ENCODE measurements around the gene CCDC12. TPM values are rescaled to one million over a fixed set of nuclear protein-coding genes. Genes with fewer than 3 reads are reported as not detected.
A peak's percentile ranks its signal among the peaks of the same experiment; 100 is the strongest.

The CCDC12 gene
- polyA plus RNA-seq: 57.3 TPM
- long read RNA-seq, donor 1, transcript CCDC12-211 (1 exons, 2,412 nt): major isoform, 5 of 24 reads
- long read RNA-seq, donor 1, partial matches to known transcripts: 15 of 24 reads
- long read RNA-seq, donor 1, other reads (novel, unspliced or antisense): 0 of 24 reads
- long read RNA-seq, donor 2, transcript CCDC12-211 (1 exons, 2,412 nt): major isoform, 9 of 77 reads
- long read RNA-seq, donor 2, partial matches to known transcripts: 58 of 77 reads
- long read RNA-seq, donor 2, other reads (novel, unspliced or antisense): 6 of 77 reads
- long read RNA-seq, donor 3: 0 reads
- long read RNA-seq, donor 4, partial matches to known transcripts: 0 of 1 reads
- long read RNA-seq, donor 4, other reads (novel, unspliced or antisense): 0 of 1 reads
- long read RNA-seq, donor 5, partial matches to known transcripts: 16 of 23 reads
- long read RNA-seq, donor 5, other reads (novel, unspliced or antisense): 0 of 23 reads
- long read RNA-seq, donor 6, transcript CCDC12-211 (1 exons, 2,412 nt): major isoform, 10 of 39 reads
- long read RNA-seq, donor 6, partial matches to known transcripts: 23 of 39 reads
- long read RNA-seq, donor 6, other reads (novel, unspliced or antisense): 0 of 39 reads
- long read RNA-seq, donor 7, partial matches to known transcripts: 15 of 21 reads
- long read RNA-seq, donor 7, other reads (novel, unspliced or antisense): 0 of 21 reads
- long read RNA-seq, donor 8, transcript CCDC12-211 (1 exons, 2,412 nt): major isoform, 14 of 58 reads
- long read RNA-seq, donor 8, partial matches to known transcripts: 43 of 58 reads
- long read RNA-seq, donor 8, other reads (novel, unspliced or antisense): 0 of 58 reads
- long read RNA-seq, donor 9, transcript CCDC12-211 (1 exons, 2,412 nt): major isoform, 7 of 33 reads
- long read RNA-seq, donor 9, partial matches to known transcripts: 24 of 33 reads
- long read RNA-seq, donor 9, other reads (novel, unspliced or antisense): 0 of 33 reads
- long read RNA-seq, donor 10, transcript CCDC12-211 (1 exons, 2,412 nt): major isoform, 11 of 59 reads
- long read RNA-seq, donor 10, partial matches to known transcripts: 39 of 59 reads
- long read RNA-seq, donor 10, other reads (novel, unspliced or antisense): 7 of 59 reads
- long read RNA-seq, donor 11, transcript CCDC12-211 (1 exons, 2,412 nt): major isoform, 6 of 30 reads
- long read RNA-seq, donor 11, partial matches to known transcripts: 18 of 30 reads
- long read RNA-seq, donor 11, other reads (novel, unspliced or antisense): 6 of 30 reads

DNA sequence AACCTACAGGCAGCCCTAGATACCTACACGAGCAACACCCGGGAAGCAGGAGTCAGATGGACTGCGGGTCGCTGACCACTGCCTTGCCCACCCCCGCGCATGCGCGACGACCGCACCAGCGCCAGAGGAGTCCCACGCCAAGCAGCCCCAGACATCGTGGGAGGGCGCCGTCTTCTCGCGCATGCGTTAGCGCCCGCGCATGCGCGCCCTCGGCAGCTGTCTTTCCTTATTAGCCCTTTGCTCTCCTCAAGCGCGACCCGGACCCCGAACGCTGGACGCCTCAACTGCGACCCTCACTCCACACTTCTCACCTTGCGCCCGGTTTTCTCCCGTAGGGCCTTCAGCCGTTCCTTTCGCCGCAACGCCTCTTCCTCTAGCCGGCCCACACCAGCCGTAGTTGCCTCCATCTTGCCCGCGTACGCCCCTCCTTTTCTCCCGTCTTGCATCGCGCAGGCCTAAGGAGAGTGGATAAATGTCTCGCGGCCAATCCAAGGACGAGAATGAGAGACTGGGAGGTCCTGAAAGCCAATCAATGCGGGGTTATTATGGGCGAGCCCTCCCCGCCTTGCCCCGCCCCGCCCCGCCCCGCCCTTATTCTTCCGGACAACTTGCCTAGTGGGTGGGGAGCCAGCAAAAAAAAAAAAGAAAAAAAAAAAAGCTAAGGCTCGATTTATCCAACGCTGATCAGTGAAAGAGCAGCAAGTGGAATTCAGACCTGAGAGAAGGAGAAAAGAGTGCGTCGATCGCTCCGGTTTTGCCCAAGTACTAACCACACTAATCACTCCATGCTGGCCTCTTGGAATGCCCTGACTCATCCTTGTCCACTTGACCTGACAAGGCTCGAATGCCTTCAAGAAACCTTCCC lies at the start of gene CCDC12:
CCDC12 (minus strand) TSS at position 420 of the 865 bp plus-strand sequence; CDS start at position 407, 13 bp downstream.
- H3K36me3 ChIP-seq (ENCODE audit: control insufficient read depth, insufficient read depth, low read length): peaks cover 3% of the 10 kb centered on the region
- no peaks in the 10 kb centered on the region for H3K9me3 ChIP-seq (ENCODE audit: control insufficient read depth, low read depth, low read length)
- DNase-seq: peak; percentile 98 to 99
- peak within 1 kb of the TSS; percentile 91 for H3K4me3 ChIP-seq (ENCODE audit: low read length)
- peaks cover 42% of the 10 kb centered on the region for H3K4me1 ChIP-seq (ENCODE audit: control insufficient read depth, insufficient read depth, low read length)
- no CpG with 5 or more reads among the region's 64 CpGs for WGBS (ENCODE audit: insufficient coverage, low lambda C conversion rate)
- peak within 1 kb of the TSS; percentile 93 for H3K27ac ChIP-seq (ENCODE audit: low read length)
- H3K27me3 ChIP-seq (ENCODE audit: control insufficient read depth, insufficient read depth, low read length): no peaks in the 10 kb centered on the region

DNA sequence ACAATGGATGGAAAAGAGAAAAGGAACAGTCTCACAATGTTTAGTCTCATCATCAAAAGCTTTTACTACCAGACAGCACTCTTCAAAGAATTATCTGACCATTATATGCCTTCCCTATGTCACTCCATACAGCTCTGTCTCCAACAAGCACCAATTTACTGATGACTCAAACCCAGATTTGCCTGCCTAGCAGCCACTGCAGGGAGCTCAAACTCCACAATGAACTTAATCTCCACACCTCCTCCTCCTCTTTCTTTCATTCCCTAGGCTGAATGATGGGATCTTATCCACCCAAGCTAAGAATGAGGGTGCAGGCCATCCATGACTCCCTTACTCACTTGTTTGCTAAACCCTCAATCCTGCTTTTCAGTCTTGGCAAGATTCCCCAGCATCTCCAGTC lies 48.4 kb upstream of the CCDC12 start:
- no peak for DNase-seq
- Histone ChIP-seq H3K27ac (ENCODE audit: low read length) (no peak overlapping the region), H3K4me3 (ENCODE audit: low read length) (no peak overlapping the region), H3K4me1 (ENCODE audit: control insufficient read depth, insufficient read depth, low read length) (no peaks in the 10 kb centered on the region), H3K36me3 (ENCODE audit: control insufficient read depth, insufficient read depth, low read length) (peaks cover 11% of the 10 kb centered on the region), H3K27me3 (ENCODE audit: control insufficient read depth, insufficient read depth, low read length) (no peaks in the 10 kb centered on the region), H3K9me3 (ENCODE audit: control insufficient read depth, low read depth, low read length) (no peaks in the 10 kb centered on the region)

DNA sequence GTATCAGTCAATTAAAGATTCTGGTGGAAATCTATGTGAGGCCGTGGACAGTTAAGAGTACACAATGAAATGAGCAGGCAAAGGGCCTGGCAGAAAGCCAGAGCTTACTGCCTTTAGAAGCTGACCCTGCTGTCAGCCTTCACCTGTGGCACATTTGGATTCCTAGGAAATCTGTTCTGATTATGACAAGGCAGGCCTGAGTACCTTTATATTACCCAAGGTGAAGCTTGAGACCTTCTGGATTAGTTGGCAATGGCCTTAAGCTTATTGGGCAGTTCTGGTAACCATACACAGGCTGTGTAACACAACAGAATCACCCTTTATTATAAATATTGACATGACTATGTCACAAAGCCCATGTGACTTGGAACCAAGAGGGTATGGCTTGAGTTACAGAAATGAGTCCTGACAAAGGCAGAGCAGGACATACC lies 46.1 kb upstream of the CCDC12 start:
- Histone ChIP-seq H3K27ac (ENCODE audit: low read length) (no peak overlapping the region), H3K4me3 (ENCODE audit: low read length) (no peak overlapping the region), H3K36me3 (ENCODE audit: control insufficient read depth, insufficient read depth, low read length) (peaks cover 25% of the 10 kb centered on the region), H3K9me3 (ENCODE audit: control insufficient read depth, low read depth, low read length) (no peaks in the 10 kb centered on the region), H3K4me1 (ENCODE audit: control insufficient read depth, insufficient read depth, low read length) (peaks cover 7% of the 10 kb centered on the region), H3K27me3 (ENCODE audit: control insufficient read depth, insufficient read depth, low read length) (no peaks in the 10 kb centered on the region)
- DNase-seq: no peak
- no CpG with 5 or more reads among the region's 1 CpG for WGBS (ENCODE audit: insufficient coverage, low lambda C conversion rate)

DNA sequence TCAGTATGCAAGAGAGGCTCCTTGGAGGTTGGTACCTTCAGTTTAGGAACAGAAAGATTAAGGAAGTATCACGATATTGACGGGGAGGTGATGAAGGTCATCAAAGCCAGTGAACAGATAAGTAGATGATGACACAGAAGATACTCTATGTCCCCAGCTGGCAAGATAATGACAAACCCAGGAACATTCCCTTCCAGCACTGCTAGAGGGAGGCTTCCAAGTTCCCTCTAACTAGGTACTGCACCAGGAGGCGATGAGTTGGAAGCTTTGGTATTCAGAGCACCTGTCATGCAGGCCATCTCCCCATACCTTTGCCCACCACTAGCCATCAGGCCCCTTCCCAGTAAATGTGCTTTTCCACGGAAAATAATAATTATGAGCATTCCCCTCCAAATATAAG lies 43.8 kb upstream of the CCDC12 start:
- Histone ChIP-seq H3K36me3 (ENCODE audit: control insufficient read depth, insufficient read depth, low read length) (peaks cover 40% of the 10 kb centered on the region), H3K4me1 (ENCODE audit: control insufficient read depth, insufficient read depth, low read length) (peaks cover 23% of the 10 kb centered on the region), H3K27ac (ENCODE audit: low read length) (no peak overlapping the region), H3K4me3 (ENCODE audit: low read length) (no peak overlapping the region), H3K27me3 (ENCODE audit: control insufficient read depth, insufficient read depth, low read length) (no peaks in the 10 kb centered on the region), H3K9me3 (ENCODE audit: control insufficient read depth, low read depth, low read length) (no peaks in the 10 kb centered on the region)
- WGBS (ENCODE audit: insufficient coverage, low lambda C conversion rate): 100% methylated on average over 1 of the region's 4 CpGs
- no peak for DNase-seq

DNA sequence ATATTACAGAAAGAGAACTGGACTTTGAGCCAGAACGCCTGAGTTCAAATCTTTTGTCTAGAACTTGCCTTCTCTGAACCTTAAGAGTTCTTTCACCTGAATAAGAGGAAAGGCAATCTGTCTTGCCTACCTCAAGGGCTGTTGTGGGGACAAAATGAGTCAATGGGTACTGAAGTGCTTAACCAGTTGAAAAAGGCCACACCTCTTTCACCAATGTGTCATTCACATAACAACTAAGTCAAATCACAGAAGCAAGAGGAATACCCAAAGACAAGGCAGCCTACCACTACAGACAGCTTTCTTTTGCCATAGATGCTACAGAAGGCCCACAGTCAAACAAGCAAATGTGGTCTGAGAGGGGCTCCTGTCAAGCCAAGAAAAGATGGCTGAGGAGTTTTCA lies 42.7 kb upstream of the CCDC12 start:
- no peak overlapping the region for H3K4me3 ChIP-seq (ENCODE audit: low read length)
- H3K27me3 ChIP-seq (ENCODE audit: control insufficient read depth, insufficient read depth, low read length): no peaks in the 10 kb centered on the region
- no peaks in the 10 kb centered on the region for H3K9me3 ChIP-seq (ENCODE audit: control insufficient read depth, low read depth, low read length)
- H3K27ac ChIP-seq (ENCODE audit: low read length): no peak overlapping the region
- no peak for DNase-seq
- WGBS (ENCODE audit: insufficient coverage, low lambda C conversion rate): no CpG with 5 or more reads among the region's 1 CpG
- peaks cover 25% of the 10 kb centered on the region for H3K4me1 ChIP-seq (ENCODE audit: control insufficient read depth, insufficient read depth, low read length)
- H3K36me3 ChIP-seq (ENCODE audit: control insufficient read depth, insufficient read depth, low read length): peaks cover 45% of the 10 kb centered on the region

DNA sequence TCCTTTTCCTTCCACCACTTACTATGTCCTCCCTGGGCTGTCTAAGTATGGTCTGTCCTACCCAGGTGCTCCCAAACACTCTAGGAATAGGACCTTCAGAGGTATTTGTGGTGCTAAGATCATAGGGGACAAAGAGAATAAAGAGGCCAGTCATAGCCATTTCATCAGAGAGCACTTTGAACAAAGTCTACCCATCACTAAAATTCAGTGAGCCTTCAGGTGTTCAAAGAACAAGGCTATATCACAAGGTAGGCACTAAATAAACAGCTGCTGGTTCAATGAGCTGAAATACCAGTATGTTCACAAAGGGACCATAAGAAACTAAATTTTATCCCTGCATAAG lies 41.7 kb upstream of the CCDC12 start:
- H3K4me3 ChIP-seq (ENCODE audit: low read length): no peak overlapping the region
- H3K9me3 ChIP-seq (ENCODE audit: control insufficient read depth, low read depth, low read length): no peaks in the 10 kb centered on the region
- H3K36me3 ChIP-seq (ENCODE audit: control insufficient read depth, insufficient read depth, low read length): peaks cover 48% of the 10 kb centered on the region
- H3K27ac ChIP-seq (ENCODE audit: low read length): peak overlapping the region; percentile 17
- DNase-seq: no peak
- peaks cover 25% of the 10 kb centered on the region for H3K4me1 ChIP-seq (ENCODE audit: control insufficient read depth, insufficient read depth, low read length)
- no peaks in the 10 kb centered on the region for H3K27me3 ChIP-seq (ENCODE audit: control insufficient read depth, insufficient read depth, low read length)

DNA sequence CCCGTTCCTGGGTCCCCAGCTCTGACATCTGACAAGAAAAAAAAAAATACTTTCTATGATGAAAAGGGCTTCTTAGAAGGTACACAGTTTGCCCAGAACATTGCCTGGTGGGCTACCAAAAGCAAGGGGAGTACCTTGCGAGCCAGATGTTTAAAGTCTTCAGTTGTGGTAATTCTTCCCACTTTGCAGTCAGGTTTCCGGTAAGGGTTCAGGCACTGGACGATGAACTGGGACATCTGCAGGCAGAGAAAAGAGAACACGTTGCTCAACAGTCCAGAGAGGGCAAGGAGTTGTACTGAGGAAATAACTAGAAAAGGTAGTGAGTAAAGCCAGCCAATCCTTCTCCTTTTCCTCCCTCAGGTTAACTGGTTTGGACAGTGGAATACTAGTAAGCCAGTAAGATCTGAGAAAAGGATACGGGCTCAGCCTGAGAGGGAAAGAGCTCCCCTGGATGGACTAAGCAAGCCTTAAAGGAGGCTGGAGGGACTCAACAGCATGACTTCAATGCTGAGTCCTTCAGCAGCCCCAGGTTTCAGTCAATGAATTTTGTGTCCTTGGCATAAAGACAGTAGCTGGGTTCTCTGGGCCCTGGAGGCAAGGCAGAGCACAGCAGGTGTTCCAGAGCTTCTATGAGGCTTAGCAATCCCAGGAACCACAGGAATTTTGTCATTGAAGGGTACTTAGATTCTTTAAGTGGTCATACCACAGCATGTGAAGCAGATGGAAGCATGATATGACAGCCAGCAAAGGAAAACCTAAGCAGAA lies 41.1 kb upstream of the CCDC12 start:
- no CpG with 5 or more reads among the region's 6 CpGs for WGBS (ENCODE audit: insufficient coverage, low lambda C conversion rate)
- peaks cover 48% of the 10 kb centered on the region for H3K36me3 ChIP-seq (ENCODE audit: control insufficient read depth, insufficient read depth, low read length)

DNA sequence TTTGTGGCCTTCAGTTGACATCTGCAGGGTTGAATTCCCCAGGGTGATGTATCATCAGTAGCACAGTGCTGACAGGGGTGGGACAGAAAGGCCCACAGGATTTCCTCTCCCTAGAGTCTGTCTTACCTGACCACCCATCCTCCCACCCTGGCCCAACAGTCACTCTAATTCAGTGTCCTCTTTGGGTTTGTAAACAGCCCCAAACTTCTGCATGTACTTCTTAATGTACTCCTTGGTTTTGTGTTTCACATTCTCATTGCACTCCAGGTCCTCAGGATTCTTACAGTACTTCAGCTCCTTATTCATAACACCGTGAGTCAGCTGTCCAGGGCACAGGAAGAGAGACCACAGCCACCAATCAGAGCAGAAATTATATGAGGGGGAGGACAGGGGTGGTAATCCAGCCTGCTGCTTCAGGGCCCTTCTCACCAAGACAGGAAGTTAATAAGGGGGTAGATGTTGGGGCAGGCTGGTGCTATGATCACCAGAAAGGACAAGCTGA lies 40.4 kb upstream of the CCDC12 start:
- no peak for DNase-seq
- H3K4me3 ChIP-seq (ENCODE audit: low read length): no peak overlapping the region
- peaks cover 25% of the 10 kb centered on the region for H3K4me1 ChIP-seq (ENCODE audit: control insufficient read depth, insufficient read depth, low read length)
- H3K9me3 ChIP-seq (ENCODE audit: control insufficient read depth, low read depth, low read length): no peaks in the 10 kb centered on the region
- H3K27ac ChIP-seq (ENCODE audit: low read length): peak overlapping the region; percentile 25
- H3K27me3 ChIP-seq (ENCODE audit: control insufficient read depth, insufficient read depth, low read length): no peaks in the 10 kb centered on the region
- H3K36me3 ChIP-seq (ENCODE audit: control insufficient read depth, insufficient read depth, low read length): peaks cover 48% of the 10 kb centered on the region
- no CpG with 5 or more reads among the region's 1 CpG for whole genome bisulfite sequencing (ENCODE audit: insufficient coverage, low lambda C conversion rate)

More for the DNA sequence above, 41.1 kb upstream of the CCDC12 start:
- no peak overlapping the region for H3K4me3 ChIP-seq (ENCODE audit: low read length)
- H3K9me3 ChIP-seq (ENCODE audit: control insufficient read depth, low read depth, low read length): no peaks in the 10 kb centered on the region
- peak overlapping the region; percentile 25 for H3K27ac ChIP-seq (ENCODE audit: low read length)
- H3K27me3 ChIP-seq (ENCODE audit: control insufficient read depth, insufficient read depth, low read length): no peaks in the 10 kb centered on the region
- H3K4me1 ChIP-seq (ENCODE audit: control insufficient read depth, insufficient read depth, low read length): peaks cover 25% of the 10 kb centered on the region
- DNase-seq: peak; percentile 40 to 63
